HepG2 (cell line): Measurements from ENCODE around the gene GUCY1A2.

Source experiments
- EZH2 ChIP-seq: conservative IDR thresholded peaks from 2 replicates; pipeline ENCODE4 v1.6.1; 2012; ENCODE audit warnings: mild to moderate bottlenecking, low read depth, low read length, moderate library complexity
- ZNF598 ChIP-seq: sonication (generic); formaldehyde crosslinking; IDR thresholded peaks from 2 replicates; pipeline ENCODE4 v1.5.1; 2020; ENCODE audit warnings: mild to moderate bottlenecking, missing genetic modification reagents, borderline replicate concordance
- TF ChIP-seq, protein P1 (sequence below): sonication (generic); formaldehyde crosslinking; IDR thresholded peaks from 2 replicates; pipeline ENCODE4 v1.8.1; 2022; ENCODE audit warnings: low read depth, mild to moderate bottlenecking, missing genetic modification reagents
- TF ChIP-seq, protein P2 (sequence below): sonication (generic); formaldehyde crosslinking; IDR thresholded peaks from 2 replicates; pipeline ENCODE4 v1.8.1; 2023; ENCODE audit warnings: mild to moderate bottlenecking, moderate library complexity, missing genetic modification reagents
- TF ChIP-seq, protein P3 (sequence below): sonication (generic); formaldehyde crosslinking; IDR thresholded peaks from 2 replicates; pipeline ENCODE4 v1.5.0; 2020; ENCODE audit warnings: mild to moderate bottlenecking, missing genetic modification reagents, moderate library complexity

DNA sequence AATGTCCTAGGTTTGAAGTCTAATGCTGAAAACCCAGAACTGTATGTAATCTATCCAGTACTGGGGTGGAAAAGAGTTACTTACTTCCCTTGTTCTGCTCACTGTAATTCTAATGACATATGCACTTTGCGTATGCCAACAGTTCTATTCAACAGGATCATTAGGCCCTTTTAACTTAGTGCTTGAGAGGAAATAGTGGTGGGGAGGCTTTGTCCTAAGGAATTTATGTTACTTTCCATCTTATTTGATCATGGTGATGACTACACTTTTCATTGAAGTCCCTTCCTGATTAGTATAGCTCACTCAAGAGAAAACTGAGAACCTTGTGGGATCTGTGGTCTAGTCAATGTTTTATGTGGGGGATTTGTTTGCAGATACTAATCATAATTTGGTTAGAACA lies 348.2 kb downstream of the GUCY1A2 start:
- TF ChIP-seq ZNF598 (CRISPR knock-in tag) (no peak), EZH2 (no peak)
- TF ChIP-seq, protein P1, sequence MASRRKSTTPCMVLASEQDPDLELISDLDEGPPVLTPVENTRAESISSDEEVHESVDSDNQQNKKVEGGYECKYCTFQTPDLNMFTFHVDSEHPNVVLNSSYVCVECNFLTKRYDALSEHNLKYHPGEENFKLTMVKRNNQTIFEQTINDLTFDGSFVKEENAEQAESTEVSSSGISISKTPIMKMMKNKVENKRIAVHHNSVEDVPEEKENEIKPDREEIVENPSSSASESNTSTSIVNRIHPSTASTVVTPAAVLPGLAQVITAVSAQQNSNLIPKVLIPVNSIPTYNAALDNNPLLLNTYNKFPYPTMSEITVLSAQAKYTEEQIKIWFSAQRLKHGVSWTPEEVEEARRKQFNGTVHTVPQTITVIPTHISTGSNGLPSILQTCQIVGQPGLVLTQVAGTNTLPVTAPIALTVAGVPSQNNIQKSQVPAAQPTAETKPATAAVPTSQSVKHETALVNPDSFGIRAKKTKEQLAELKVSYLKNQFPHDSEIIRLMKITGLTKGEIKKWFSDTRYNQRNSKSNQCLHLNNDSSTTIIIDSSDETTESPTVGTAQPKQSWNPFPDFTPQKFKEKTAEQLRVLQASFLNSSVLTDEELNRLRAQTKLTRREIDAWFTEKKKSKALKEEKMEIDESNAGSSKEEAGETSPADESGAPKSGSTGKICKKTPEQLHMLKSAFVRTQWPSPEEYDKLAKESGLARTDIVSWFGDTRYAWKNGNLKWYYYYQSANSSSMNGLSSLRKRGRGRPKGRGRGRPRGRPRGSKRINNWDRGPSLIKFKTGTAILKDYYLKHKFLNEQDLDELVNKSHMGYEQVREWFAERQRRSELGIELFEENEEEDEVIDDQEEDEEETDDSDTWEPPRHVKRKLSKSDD (CRISPR knock-in tag) = no peak
- TF ChIP-seq, protein P2, sequence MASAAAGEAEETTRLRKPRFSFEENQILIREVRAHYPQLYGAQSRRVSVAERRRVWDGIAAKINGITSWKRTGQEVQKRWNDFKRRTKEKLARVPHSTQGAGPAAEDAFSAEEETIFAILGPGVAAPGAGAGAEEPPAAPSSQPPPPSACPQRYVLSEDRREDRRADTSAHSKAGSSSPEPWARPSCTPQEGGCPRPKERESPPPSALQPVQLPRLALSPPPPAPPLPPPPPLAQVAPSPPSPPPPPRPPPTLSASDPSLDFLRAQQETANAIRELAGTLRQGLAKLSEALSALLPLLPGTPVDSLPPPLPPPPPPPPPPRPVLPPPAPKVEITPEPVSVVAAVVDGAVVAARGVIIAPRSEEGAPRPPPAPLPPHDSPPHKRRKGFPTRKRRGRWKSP (CRISPR knock-in tag) = no peak
- TF ChIP-seq, protein P3, sequence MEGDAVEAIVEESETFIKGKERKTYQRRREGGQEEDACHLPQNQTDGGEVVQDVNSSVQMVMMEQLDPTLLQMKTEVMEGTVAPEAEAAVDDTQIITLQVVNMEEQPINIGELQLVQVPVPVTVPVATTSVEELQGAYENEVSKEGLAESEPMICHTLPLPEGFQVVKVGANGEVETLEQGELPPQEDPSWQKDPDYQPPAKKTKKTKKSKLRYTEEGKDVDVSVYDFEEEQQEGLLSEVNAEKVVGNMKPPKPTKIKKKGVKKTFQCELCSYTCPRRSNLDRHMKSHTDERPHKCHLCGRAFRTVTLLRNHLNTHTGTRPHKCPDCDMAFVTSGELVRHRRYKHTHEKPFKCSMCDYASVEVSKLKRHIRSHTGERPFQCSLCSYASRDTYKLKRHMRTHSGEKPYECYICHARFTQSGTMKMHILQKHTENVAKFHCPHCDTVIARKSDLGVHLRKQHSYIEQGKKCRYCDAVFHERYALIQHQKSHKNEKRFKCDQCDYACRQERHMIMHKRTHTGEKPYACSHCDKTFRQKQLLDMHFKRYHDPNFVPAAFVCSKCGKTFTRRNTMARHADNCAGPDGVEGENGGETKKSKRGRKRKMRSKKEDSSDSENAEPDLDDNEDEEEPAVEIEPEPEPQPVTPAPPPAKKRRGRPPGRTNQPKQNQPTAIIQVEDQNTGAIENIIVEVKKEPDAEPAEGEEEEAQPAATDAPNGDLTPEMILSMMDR = no peak
